K562 treated with DMSO at 1 percent for 4 hours (cell line): ENCODE data around the gene RAB43. TPM values are rescaled to one million over a fixed set of nuclear protein-coding genes. Genes with fewer than 3 reads are reported as not detected.

Source experiments
- total RNA-seq: library from RNA; unstranded; fragments of 300-600 nt; gene quantifications from 2 replicates; pipeline ENCODE4 v1.2.3, GENCODE V29; 2022; ENCODE audit not compliant: insufficient read depth

The RAB43 gene
- 12.8 and 13.4 TPM in 2 replicates for total RNA-seq

DNA sequence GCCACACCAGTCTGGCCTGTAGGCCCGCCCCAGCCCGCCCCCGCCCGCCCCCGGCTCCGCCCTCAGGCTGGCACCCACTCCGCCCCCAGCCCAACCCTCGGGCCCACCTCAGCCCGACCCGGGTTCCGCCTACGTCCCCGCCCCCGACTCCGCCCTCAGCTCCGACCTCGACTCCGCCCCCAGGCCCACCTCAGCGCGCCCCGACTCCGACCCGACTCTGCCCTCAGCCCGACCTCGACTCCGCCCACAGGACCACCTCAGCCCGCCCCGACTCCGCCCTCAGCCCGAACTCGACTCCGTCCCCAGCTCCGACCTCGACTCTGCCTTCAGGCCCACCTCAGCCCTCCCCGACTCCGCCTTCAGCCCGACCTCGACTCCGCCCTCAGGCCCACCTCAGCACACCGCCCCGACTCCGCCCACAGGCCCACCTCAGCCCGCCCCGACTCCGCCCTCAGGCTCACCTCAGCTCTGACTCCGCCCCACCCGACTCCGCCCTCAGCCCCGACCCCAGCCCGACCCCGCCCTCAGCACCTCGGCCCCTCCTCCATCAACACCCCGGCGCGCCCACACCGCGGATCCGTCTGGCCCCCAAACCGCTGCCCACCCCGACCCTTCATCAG is at the start of gene RAB43:
Gene RAB43 (minus strand): TSS at position 13 of the 620 bp plus-strand sequence. CDS start 315 bp downstream, outside the sequence.

DNA sequence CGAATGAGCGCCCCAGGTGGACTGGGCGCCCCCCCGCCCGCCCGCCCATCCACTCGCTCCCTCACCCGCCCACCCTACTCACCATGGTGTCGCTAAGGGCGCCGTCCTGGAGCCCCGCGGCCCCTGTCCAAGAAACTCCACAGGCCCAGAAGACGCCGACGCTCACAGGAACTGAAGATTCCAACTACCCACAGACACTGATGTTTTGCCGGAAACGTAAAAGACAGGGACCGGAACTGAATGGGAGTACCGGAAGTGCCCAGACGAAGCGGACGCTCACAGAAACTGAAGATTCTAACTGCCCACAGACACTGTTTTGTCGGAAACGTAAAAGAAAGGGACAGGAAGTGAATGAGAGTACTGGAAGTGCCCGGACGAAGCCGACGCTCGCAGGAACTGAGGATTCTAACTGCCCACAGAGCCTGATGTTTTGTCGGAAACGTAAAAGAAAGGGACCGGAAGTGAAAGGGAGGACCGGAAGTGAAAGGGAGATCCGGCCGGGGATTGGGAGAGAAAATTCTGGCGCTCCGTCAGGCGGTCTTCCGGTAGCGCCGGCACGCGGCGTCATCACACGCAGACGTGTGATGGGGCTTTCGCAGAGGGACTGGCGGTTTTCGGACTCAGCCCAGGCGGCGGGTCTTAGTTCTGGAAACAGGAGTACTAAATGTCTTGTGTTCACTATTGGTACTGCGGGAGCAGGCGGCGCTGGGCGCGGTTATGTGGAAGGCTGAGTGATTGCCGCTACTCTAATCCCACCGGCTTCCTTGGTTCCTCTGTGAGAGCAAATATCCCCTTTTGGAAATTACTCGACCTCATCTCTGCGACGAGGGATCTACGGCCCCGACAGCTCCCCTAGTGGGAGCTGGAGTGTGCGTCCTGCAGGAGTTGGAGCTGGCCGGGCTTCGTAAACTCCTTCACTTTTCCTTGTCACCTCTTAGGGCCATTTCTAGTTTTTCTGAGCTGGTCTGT is 39.6 kb upstream of the RAB43 start, which contains the start of gene ISY1:
Gene ISY1 (minus strand): TSS at position 173 of the 969 bp plus-strand sequence. CDS start 88 bp downstream, at position 85.

DNA sequence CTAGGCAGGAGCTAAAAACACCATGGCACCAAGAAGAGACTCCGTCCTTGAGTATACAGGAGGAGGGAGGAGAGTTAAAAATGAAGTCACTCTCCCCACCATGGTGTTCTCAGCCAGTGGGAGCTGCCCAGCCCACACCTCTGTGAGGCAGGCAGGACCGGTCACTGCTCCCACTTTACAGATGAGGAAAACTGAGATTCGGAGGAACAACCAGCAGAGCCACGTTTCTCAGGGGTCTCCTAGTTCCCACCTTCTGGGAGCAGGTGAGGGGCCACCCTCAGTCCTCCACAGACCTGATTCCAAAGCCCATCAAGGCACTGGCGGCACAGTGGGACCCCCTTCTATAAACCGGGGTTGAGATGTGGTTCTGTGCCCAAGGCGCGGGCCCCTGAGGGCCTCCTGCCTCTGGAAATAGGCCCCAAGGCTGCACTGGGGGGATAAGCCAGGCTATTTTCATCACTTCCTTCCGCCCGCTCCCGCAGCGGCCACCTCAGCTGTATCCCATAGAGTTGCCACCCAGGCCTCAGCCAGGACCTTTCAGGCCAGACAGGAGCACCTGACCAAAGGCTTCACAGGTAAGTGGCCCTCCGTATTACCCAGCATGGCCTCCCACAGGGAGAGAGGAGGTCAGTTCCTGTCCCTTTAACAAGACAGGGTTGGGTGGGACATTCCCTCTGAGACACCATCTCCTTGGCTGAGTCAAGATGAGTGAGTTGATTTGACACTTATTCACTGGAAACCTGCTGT is 61.2 kb downstream of the RAB43 start, which contains the start of gene GP9:
Gene GP9 (plus strand): TSS at position 504 of the 747 bp plus-strand sequence. CDS start 961 bp downstream, outside the sequence.

Other genes starting within 250 kb of the RAB43 start
- 13.5 and 15.9 TPM in 2 replicates for gene ACAD9, start 242.2 kb downstream of the RAB43 start, total RNA-seq
- gene CFAP92, start 127.7 kb downstream of the RAB43 start, total RNA-seq = not detected in 2 replicates
- gene EFCC1, start 120.5 kb downstream of the RAB43 start, total RNA-seq = not detected in 2 replicates
- not detected in 2 replicates for gene GP9, start 61.0 kb downstream of the RAB43 start, total RNA-seq
- gene ISY1, start 39.3 kb upstream of the RAB43 start, total RNA-seq = 23.0 and 27.7 TPM in 2 replicates
- 279 and 299 TPM in 2 replicates for gene CNBP, start 62.1 kb upstream of the RAB43 start, total RNA-seq
- gene COPG1, start 127.8 kb upstream of the RAB43 start, total RNA-seq = 111 and 124 TPM in 2 replicates
- gene HMCES, start 157.1 kb upstream of the RAB43 start, total RNA-seq = 32.9 and 40.3 TPM in 2 replicates